Prostate gland (tissue), 2 donors: ENCODE measurements around the gene KCNG2. TPM values are rescaled to one million over a fixed set of nuclear protein-coding genes. Genes with fewer than 3 reads are reported as not detected.

ENCODE experiments used
- DNase-seq: peaks from one replicate; pipeline ENCODE4 v3.0.0-alpha.2; 2019; ENCODE audit warnings: low spot score
- H3K27ac ChIP-seq, 2 donors: fragments of 200-600 bp; sonication (generic); 2 replicates each; pipeline ENCODE4 v1.5.1; 2017 to 2019
- H3K27me3 ChIP-seq: fragments of 200-600 bp; sonication (generic); replicated peaks from 2 replicates; pipeline ENCODE4 v1.5.1; 2019; ENCODE audit not compliant: insufficient read depth
- H3K36me3 ChIP-seq, 2 donors: fragments of 200-600 bp; sonication (generic); 1 replicate in 1 of 2; 2 replicates in 1 of 2; pipeline versions ENCODE4 v1.5.1 to v1.8.1; 2017 to 2019
- H3K4me1 ChIP-seq: fragments of 200-600 bp; sonication (generic); replicated peaks from 2 replicates; pipeline ENCODE4 v1.5.1; 2019
- H3K4me3 ChIP-seq, 2 donors: fragments of 200-600 bp; sonication (generic); 2 replicates each; pipeline ENCODE4 v1.5.1; 2017 to 2019
- H3K9me3 ChIP-seq: fragments of 200-600 bp; sonication (generic); 2 replicates; pipeline ENCODE4 v1.5.1; 2017
- CTCF ChIP-seq, 4 experiments: fragments of 200-600 bp in 2 of 4; fragments of 450-650 bp in 2 of 4; sonication (generic) in 2 of 4; IDR thresholded peaks; 1 replicate in 3 of 4; 2 replicates in 1 of 4; pipeline ENCODE4 v1.5.1; 2016 to 2019; ENCODE audit warnings: antibody characterized with exemption in 4 of 4, mild to moderate bottlenecking in 2 of 4, moderate library complexity in 2 of 4
- POLR2A ChIP-seq: fragments of 450-650 bp; IDR thresholded peaks from one replicate; pipeline ENCODE4 v1.6.1; 2016; ENCODE audit warnings: antibody characterized with exemption, mild to moderate bottlenecking
- POLR2AphosphoS5 ChIP-seq: sonication (generic); formaldehyde crosslinking; IDR thresholded peaks from one replicate; pipeline ENCODE4 v1.6.1; 2017; ENCODE audit warnings: antibody characterized with exemption
- WGBS: methylation state at CpG from one replicate; pipeline ENCODE4 v1.1.5; 2018; 5-methylcytosine and 5-hydroxymethylcytosine counted together
- intact Hi-C: fragments of 100-400 bp; cut with DNase I; formaldehyde crosslinking; loops from one replicate; pipeline ENCODE4 v1.14.2; 2022
- total RNA-seq, 2 donors: library from RNA; depleted of rRNA; stranded (reverse); fragments of >200 nt; gene quantifications; one replicate each; pipeline ENCODE4 v1.1.0, GENCODE V29; 2016

KCNG2 gene
- total RNA-seq, 2 donors from 2014 or later: 3.7 TPM; not detected in 1

- Histone ChIP-seq H3K4me3 (no peak overlapping the region), H3K9me3 (no peaks in the 10 kb centered on the region), H3K27ac (no peak overlapping the region), H3K27me3 (peaks cover 16% of the 10 kb centered on the region), H3K4me1 (peaks cover 11% of the 10 kb centered on the region), H3K36me3 (no peaks in the 10 kb centered on the region)
- 73% methylated on average over 30 of the region's 30 CpGs for WGBS
- TF ChIP-seq POLR2A (no peak), POLR2AphosphoS5 (no peak), CTCF (IDR thresholded peaks at IDR 0.05) (no peak)
- DNase-seq: no peak
- intact Hi-C loops: no loop called here
Observed at GRCh38 chr18:79799619-79800370, 2.1 kb downstream of the KCNG2 start.

GRCh38 chr18:79800371-79801180 is 2.8 kb downstream of the KCNG2 start:
- Histone ChIP-seq H3K36me3 (no peaks in the 10 kb centered on the region), H3K4me3 (no peak overlapping the region), H3K4me1 (peaks cover 11% of the 10 kb centered on the region), H3K9me3 (no peaks in the 10 kb centered on the region), H3K27me3 (peaks cover 16% of the 10 kb centered on the region), H3K27ac (no peak overlapping the region)
- DNase-seq: no peak
- TF ChIP-seq POLR2A (no peak), POLR2AphosphoS5 (no peak), CTCF (IDR thresholded peaks at IDR 0.05) (no peak)
- intact Hi-C loops: no loop called here
- 93% methylated on average over 39 of the region's 39 CpGs for WGBS

DNA sequence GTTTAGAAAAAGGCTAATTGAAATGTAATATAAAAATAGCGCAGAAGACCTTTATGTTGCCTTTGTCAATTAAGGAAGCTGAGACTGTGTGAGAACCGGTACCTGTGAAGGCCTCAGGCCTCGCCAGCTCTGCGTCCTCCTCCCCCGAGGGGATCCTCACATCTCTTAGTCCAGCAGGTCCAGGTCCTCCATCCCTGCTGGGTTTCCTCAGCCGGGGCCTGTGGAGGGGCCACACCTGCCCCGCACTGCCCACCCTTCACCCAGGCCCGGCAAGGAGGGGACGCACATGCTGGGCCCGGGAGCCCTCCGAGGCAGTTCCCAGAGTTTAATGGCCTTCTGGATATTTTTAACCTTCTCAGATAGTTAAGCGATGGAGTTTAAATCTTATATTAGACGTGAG is 3.5 kb downstream of the KCNG2 start:
- no peak overlapping the region for H3K27ac ChIP-seq
- no peaks in the 10 kb centered on the region for H3K36me3 ChIP-seq
- no peak overlapping the region for H3K4me3 ChIP-seq
- WGBS: 96% methylated on average over 13 of the region's 13 CpGs
- TF ChIP-seq POLR2A (no peak), POLR2AphosphoS5 (no peak), CTCF (IDR thresholded peaks at IDR 0.05) (no peak)
- H3K27me3 ChIP-seq: peaks cover 16% of the 10 kb centered on the region
- intact Hi-C loops: no loop called here
- no peaks in the 10 kb centered on the region for H3K9me3 ChIP-seq
- H3K4me1 ChIP-seq: peaks cover 11% of the 10 kb centered on the region
- DNase-seq: no peak

- TF ChIP-seq POLR2A (no peak), CTCF (IDR thresholded peaks at IDR 0.05) (no peak), POLR2AphosphoS5 (no peak)
- Histone ChIP-seq H3K9me3 (no peaks in the 10 kb centered on the region), H3K27ac (no peak overlapping the region), H3K4me1 (peaks cover 11% of the 10 kb centered on the region), H3K4me3 (no peak overlapping the region), H3K27me3 (peaks cover 16% of the 10 kb centered on the region), H3K36me3 (no peaks in the 10 kb centered on the region)
- intact Hi-C loops: no loop called here
- DNase-seq: no peak
- WGBS: 96% methylated on average over 9 of the region's 9 CpGs
Observed at GRCh38 chr18:79801641-79802040, 3.9 kb downstream of the KCNG2 start.
